ENCODE measurements around the gene PRR3. TPM values are rescaled to one million over a fixed set of nuclear protein-coding genes. Genes with fewer than 3 reads are reported as not detected.

PRR3 gene
- total RNA-seq, 1 donor from 2014 or later, result 11.0 TPM

DNA sequence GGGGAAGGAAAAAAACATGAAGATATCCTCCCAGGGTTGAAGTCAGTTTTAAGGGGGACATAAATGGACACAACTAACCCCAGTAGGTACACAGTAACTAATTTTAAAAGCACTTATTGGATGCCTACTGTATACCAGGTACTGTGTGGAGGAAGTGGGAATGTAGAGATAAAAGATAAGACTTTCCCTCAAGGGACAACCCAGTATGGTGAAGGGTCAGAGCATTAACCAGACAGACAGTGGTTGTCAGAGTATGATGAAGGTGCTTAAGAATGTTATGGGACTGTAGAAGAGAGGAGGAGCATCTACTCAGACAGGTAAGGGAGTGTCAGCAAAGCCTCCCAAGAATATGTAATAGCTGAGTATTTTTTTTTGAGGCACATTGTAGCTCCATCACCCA is 15.1 kb downstream of the PRR3 start:
- no peak for FAIRE-seq

DNA sequence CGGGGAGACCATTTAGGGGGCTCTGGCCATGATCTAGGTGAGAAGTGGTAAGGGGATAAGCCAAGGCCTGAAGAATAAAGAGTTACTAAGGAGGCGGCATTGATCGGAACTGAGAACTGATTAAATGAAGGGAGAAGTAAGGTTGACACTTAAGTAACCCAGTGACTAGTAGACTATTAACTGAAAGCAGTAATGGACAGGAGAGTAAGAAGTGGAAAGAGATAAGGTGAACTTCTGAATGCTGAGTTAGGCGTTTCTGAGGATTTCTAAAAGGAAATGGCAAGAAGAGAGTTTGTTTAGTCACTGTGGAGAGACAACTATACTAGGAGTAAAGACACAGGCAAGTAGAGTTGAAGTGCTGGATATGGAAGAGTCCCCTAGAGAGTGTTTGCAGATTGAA is 16.0 kb downstream of the PRR3 start:
- Histone ChIP-seq H3K9me3 (ENCODE audit: insufficient read depth, low read depth, low read length) (no peaks in the 10 kb centered on the region), H3K27ac (ENCODE audit: low read depth, low read length) (no peak overlapping the region), H3K27me3 (ENCODE audit: insufficient read depth, low read length) (no peaks in the 10 kb centered on the region), H3K4me1 (ENCODE audit: insufficient read depth, low read length) (peaks cover 16% of the 10 kb centered on the region), H2AFZ (ENCODE audit: low read depth, low read length) (no peak overlapping the region), H3K79me2 (ENCODE audit: insufficient read depth, low read length) (peaks cover 61% of the 10 kb centered on the region), H3K9ac (ENCODE audit: low read length) (no peak overlapping the region), H3K4me3 (ENCODE audit: insufficient read depth, low read depth, low read length) (no peak overlapping the region), H3K4me2 (ENCODE audit: low read length) (peak overlapping the region; percentile 99), H4K20me1 (ENCODE audit: insufficient read depth, low read length) (peaks cover 52% of the 10 kb centered on the region), H3K36me3 (ENCODE audit: insufficient read depth, low read length) (peaks cover 12% of the 10 kb centered on the region)
- Mint-ChIP-seq H3K36me3 (ENCODE audit: low read depth, unreplicated experiment) (peaks cover 2% of the 10 kb centered on the region), H3K27me3 (ENCODE audit: low read depth, unreplicated experiment) (no peaks in the 10 kb centered on the region), H3K9me3 (ENCODE audit: unreplicated experiment) (no peaks in the 10 kb centered on the region), H3K27ac (ENCODE audit: unreplicated experiment) (no peak overlapping the region), H3K4me3 (ENCODE audit: unreplicated experiment) (peak overlapping the region; percentile 23), H3K4me1 (ENCODE audit: low read depth, unreplicated experiment) (peaks cover 20% of the 10 kb centered on the region)
- FAIRE-seq, result no peak
- no peak for DNase-seq (ENCODE audit: low read depth)
- no peak for TF ChIP-seq EZH2 (IDR thresholded peaks at IDR 0.05; ENCODE audit: insufficient read depth, low read length)
- TF ChIP-seq, protein P1, sequence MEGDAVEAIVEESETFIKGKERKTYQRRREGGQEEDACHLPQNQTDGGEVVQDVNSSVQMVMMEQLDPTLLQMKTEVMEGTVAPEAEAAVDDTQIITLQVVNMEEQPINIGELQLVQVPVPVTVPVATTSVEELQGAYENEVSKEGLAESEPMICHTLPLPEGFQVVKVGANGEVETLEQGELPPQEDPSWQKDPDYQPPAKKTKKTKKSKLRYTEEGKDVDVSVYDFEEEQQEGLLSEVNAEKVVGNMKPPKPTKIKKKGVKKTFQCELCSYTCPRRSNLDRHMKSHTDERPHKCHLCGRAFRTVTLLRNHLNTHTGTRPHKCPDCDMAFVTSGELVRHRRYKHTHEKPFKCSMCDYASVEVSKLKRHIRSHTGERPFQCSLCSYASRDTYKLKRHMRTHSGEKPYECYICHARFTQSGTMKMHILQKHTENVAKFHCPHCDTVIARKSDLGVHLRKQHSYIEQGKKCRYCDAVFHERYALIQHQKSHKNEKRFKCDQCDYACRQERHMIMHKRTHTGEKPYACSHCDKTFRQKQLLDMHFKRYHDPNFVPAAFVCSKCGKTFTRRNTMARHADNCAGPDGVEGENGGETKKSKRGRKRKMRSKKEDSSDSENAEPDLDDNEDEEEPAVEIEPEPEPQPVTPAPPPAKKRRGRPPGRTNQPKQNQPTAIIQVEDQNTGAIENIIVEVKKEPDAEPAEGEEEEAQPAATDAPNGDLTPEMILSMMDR (IDR thresholded peaks at IDR 0.05; ENCODE audit: insufficient read depth, low read depth, low read length), result no peak

More for the DNA sequence above, 15.1 kb downstream of the PRR3 start:
- Histone ChIP-seq H3K27me3 (ENCODE audit: insufficient read depth, low read length) (no peaks in the 10 kb centered on the region), H3K36me3 (ENCODE audit: insufficient read depth, low read length) (peaks cover 3% of the 10 kb centered on the region), H4K20me1 (ENCODE audit: insufficient read depth, low read length) (peaks cover 48% of the 10 kb centered on the region), H3K9me3 (ENCODE audit: insufficient read depth, low read depth, low read length) (no peaks in the 10 kb centered on the region), H3K9ac (ENCODE audit: low read length) (peak overlapping the region; percentile 95), H2AFZ (ENCODE audit: low read depth, low read length) (no peak overlapping the region), H3K27ac (ENCODE audit: low read depth, low read length) (no peak overlapping the region), H3K79me2 (ENCODE audit: insufficient read depth, low read length) (peaks cover 57% of the 10 kb centered on the region), H3K4me2 (ENCODE audit: low read length) (peak overlapping the region; percentile 99), H3K4me3 (ENCODE audit: insufficient read depth, low read depth, low read length) (peak overlapping the region; percentile 91), H3K4me1 (ENCODE audit: insufficient read depth, low read length) (peaks cover 16% of the 10 kb centered on the region)
- H3K4me1 Mint-ChIP-seq (ENCODE audit: low read depth, unreplicated experiment), result peaks cover 20% of the 10 kb centered on the region
- TF ChIP-seq, protein P1 (IDR thresholded peaks at IDR 0.05; ENCODE audit: insufficient read depth, low read depth, low read length), result no peak
- TF ChIP-seq EZH2 (IDR thresholded peaks at IDR 0.05; ENCODE audit: insufficient read depth, low read length), result no peak
- peak overlapping the region; percentile 99 for H3K4me3 Mint-ChIP-seq (ENCODE audit: unreplicated experiment)
- H3K36me3 Mint-ChIP-seq (ENCODE audit: low read depth, unreplicated experiment), result no peaks in the 10 kb centered on the region
- DNase-seq (ENCODE audit: low read depth), result no peak
- H3K27me3 Mint-ChIP-seq (ENCODE audit: low read depth, unreplicated experiment), result no peaks in the 10 kb centered on the region
- no peaks in the 10 kb centered on the region for H3K9me3 Mint-ChIP-seq (ENCODE audit: unreplicated experiment)
- peak overlapping the region; percentile 94 for H3K27ac Mint-ChIP-seq (ENCODE audit: unreplicated experiment)

DNA sequence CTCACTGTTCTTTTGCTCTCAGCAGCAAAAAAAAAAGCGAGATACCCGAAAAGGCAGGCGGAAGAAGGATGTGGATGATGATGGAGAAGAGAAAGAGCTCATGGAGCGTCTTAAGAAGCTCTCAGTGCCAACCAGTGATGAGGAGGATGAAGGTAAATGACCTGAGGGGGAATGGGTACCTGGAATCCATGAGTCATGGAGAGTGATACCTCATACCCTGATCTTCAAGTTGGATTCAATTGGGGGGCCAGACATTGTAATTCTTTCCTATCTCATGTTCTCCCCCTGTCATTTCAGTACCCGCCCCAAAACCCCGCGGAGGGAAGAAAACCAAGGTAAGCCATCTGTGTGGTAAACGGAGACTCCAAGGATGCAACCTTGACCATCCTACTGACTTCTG is 21.0 kb downstream of the PRR3 start:
- no peaks in the 10 kb centered on the region for H3K27me3 Mint-ChIP-seq (ENCODE audit: low read depth, unreplicated experiment)
- Histone ChIP-seq H4K20me1 (ENCODE audit: insufficient read depth, low read length) (peaks cover 39% of the 10 kb centered on the region), H3K4me2 (ENCODE audit: low read length) (no peak overlapping the region), H3K9ac (ENCODE audit: low read length) (no peak overlapping the region), H3K79me2 (ENCODE audit: insufficient read depth, low read length) (peaks cover 43% of the 10 kb centered on the region), H3K4me3 (ENCODE audit: insufficient read depth, low read depth, low read length) (no peak overlapping the region), H3K36me3 (ENCODE audit: insufficient read depth, low read length) (peaks cover 46% of the 10 kb centered on the region), H3K4me1 (ENCODE audit: insufficient read depth, low read length) (no peaks in the 10 kb centered on the region), H3K27ac (ENCODE audit: low read depth, low read length) (no peak overlapping the region), H3K27me3 (ENCODE audit: insufficient read depth, low read length) (no peaks in the 10 kb centered on the region), H3K9me3 (ENCODE audit: insufficient read depth, low read depth, low read length) (no peaks in the 10 kb centered on the region), H2AFZ (ENCODE audit: low read depth, low read length) (no peak overlapping the region)
- DNase-seq (ENCODE audit: low read depth) (no peak), FAIRE-seq (no peak)
- H3K27ac Mint-ChIP-seq (ENCODE audit: unreplicated experiment), result no peak overlapping the region
- H3K4me1 Mint-ChIP-seq (ENCODE audit: low read depth, unreplicated experiment), result peaks cover 6% of the 10 kb centered on the region
- TF ChIP-seq, protein P1 (IDR thresholded peaks at IDR 0.05; ENCODE audit: insufficient read depth, low read depth, low read length), result no peak
- no peak for TF ChIP-seq EZH2 (IDR thresholded peaks at IDR 0.05; ENCODE audit: insufficient read depth, low read length)
- H3K9me3 Mint-ChIP-seq (ENCODE audit: unreplicated experiment), result no peaks in the 10 kb centered on the region
- peak overlapping the region; percentile 21 for H3K4me3 Mint-ChIP-seq (ENCODE audit: unreplicated experiment)
- peaks cover 18% of the 10 kb centered on the region for H3K36me3 Mint-ChIP-seq (ENCODE audit: low read depth, unreplicated experiment)

Measured in astrocyte (in vitro differentiated cells and primary cell).